Endothelial cell of umbilical vein (primary cell): ENCODE measurements around the gene TENT4B. TPM values are rescaled to one million over a fixed set of nuclear protein-coding genes. Genes with fewer than 3 reads are reported as not detected.

Source experiments
- BruUV-seq: library from RNA; stranded (reverse); fragments of 400-500 nt; replicated peaks from 2 replicates; lab custom pipeline; 2021; lab: Mats Ljungman, UMichigan
- CTCF ChIA-PET: fragments of 300-600, 350-600 bp; sonication (Branson Sonifier 250); formaldehyde crosslinking; loops from one replicate; lab custom pipeline; 2021; ENCODE audit warnings: antibody characterized with exemption, inconsistent platforms; lab: Charles Lee
- POLR2A ChIA-PET: fragments of 300-600, 350-600 bp; sonication (Branson Sonifier 250); formaldehyde crosslinking; loops from one replicate; lab custom pipeline; 2021; ENCODE audit warnings: antibody characterized with exemption, inconsistent platforms; lab: Charles Lee
- DNase-seq: peaks from one replicate; pipeline ENCODE4 v3.0.0-alpha.2; 2011; ENCODE audit warnings: low read depth, low spot score
- FAIRE-seq: peaks from 2 replicates; lab custom pipeline; 2011; peaks lifted over from hg19 to GRCh38; lab: Jason Lieb, UNC
- H2AFZ ChIP-seq: 2 replicates; pipeline ENCODE4 v1.6.0; 2012; ENCODE audit warnings: low read depth, low read length, control low read depth, inconsistent platforms
- H3K27ac ChIP-seq: 2 replicates; pipeline ENCODE4 v1.5.1; 2011; ENCODE audit warnings: low read depth, mild to moderate bottlenecking, control low read depth, low read length, moderate library complexity; ENCODE audit not compliant: insufficient read depth
- H3K27me3 ChIP-seq, 2 experiments: 2 replicates each; pipeline versions ENCODE4 v1.6.0 to v1.6.1; 2011; ENCODE audit warnings: low read length in 2 of 2, mixed read lengths in 1 of 2; ENCODE audit not compliant: control insufficient read depth in 2 of 2, insufficient read depth in 2 of 2
- H3K36me3 ChIP-seq, 2 experiments: 2 replicates in 1 of 2; 3 replicates in 1 of 2; pipeline ENCODE4 v1.5.1; 2011; ENCODE audit warnings: low read length in 2 of 2, mild to moderate bottlenecking in 1 of 2, moderate library complexity in 1 of 2; ENCODE audit not compliant: control insufficient read depth in 2 of 2, insufficient read depth in 2 of 2; ENCODE audit errors: extremely low read depth in 1 of 2
- H3K4me1 ChIP-seq: 3 replicates; pipeline ENCODE4 v1.5.1; 2011; ENCODE audit warnings: mild to moderate bottlenecking, low read length; ENCODE audit not compliant: control insufficient read depth, insufficient read depth; ENCODE audit errors: extremely low read depth
- H3K4me2 ChIP-seq: 2 replicates; pipeline ENCODE4 v1.6.1; 2011; ENCODE audit warnings: low read length, control low read depth, mixed read lengths; ENCODE audit not compliant: insufficient read depth
- H3K4me3 ChIP-seq, 3 experiments: fragments of 200-600 bp in 1 of 3; sonication (generic), shearing (Covaris generic) in 1 of 3; replicated peaks in 1 of 3; 2 replicates each; pipeline ENCODE4 v1.5.1; 2011 to 2016; ENCODE audit warnings: control low read depth in 3 of 3, low read length in 3 of 3, mild to moderate bottlenecking in 2 of 3, inconsistent platforms in 1 of 3, low read depth in 1 of 3, moderate library complexity in 1 of 3; ENCODE audit not compliant: insufficient read depth in 1 of 3
- H3K79me2 ChIP-seq: 2 replicates; pipeline ENCODE4 v1.6.0; 2012; ENCODE audit warnings: low read length, inconsistent platforms; ENCODE audit not compliant: control insufficient read depth, insufficient read depth
- H3K9ac ChIP-seq: replicated peaks from 2 replicates; pipeline ENCODE3; 2011; ENCODE audit warnings: low read length, control low read depth; ENCODE audit not compliant: insufficient read depth; ENCODE audit errors: extremely low read depth
- H3K9me1 ChIP-seq: replicated peaks from 3 replicates; pipeline ENCODE4 v1.6.0; 2011; ENCODE audit warnings: mild to moderate bottlenecking, low read length; ENCODE audit not compliant: control insufficient read depth, insufficient read depth; ENCODE audit errors: extremely low read depth
- H3K9me3 ChIP-seq: replicated peaks from 2 replicates; pipeline ENCODE4 v1.5.1; 2012; ENCODE audit warnings: low read length, inconsistent platforms; ENCODE audit not compliant: control insufficient read depth, insufficient read depth
- H4K20me1 ChIP-seq: replicated peaks from 2 replicates; pipeline ENCODE3; 2011; ENCODE audit warnings: mild to moderate bottlenecking, low read length; ENCODE audit not compliant: control insufficient read depth, insufficient read depth; ENCODE audit errors: extremely low read depth
- GATA2 ChIP-seq: IDR thresholded peaks from 2 replicates; pipeline ENCODE4 v1.7.0; 2011; ENCODE audit warnings: low read depth, mild to moderate bottlenecking, moderate library complexity, mixed read lengths, low read length; ENCODE audit not compliant: insufficient read length, insufficient read depth
- JUN ChIP-seq: IDR thresholded peaks from 2 replicates; pipeline ENCODE4 v1.6.1; 2011; ENCODE audit warnings: borderline replicate concordance, low read depth; ENCODE audit not compliant: insufficient read length, insufficient read depth
- dilution Hi-C: fragments of 300-500 bp; cut with MboI; formaldehyde crosslinking; loops from one replicate; pipeline ENCODE4 v1.15.0; 2019; ENCODE audit warnings: low sequenced_read_pairs; ENCODE audit not compliant: extremely low pct_ligation_motif_present
- intact Hi-C: fragments of 100-400 bp; cut with micrococcal nuclease; formaldehyde crosslinking; loops from one replicate; pipeline ENCODE4 v1.10.0; 2022
- polyA plus RNA-seq, 4 experiments: library from polyadenylated mRNA; depleted of rRNA in 3 of 4; stranded (reverse) in 3 of 4; unstranded in 1 of 4; fragments of >200 nt; gene quantifications; 2 replicates each; pipeline versions ENCODE4 v1.2.1 to v1.2.3, GENCODE V29; 2011 to 2012; ENCODE audit warnings: missing spikeins in 1 of 4
- total RNA-seq: library from RNA; stranded (reverse); gene quantifications from 2 replicates; pipeline ENCODE4 v1.2.3, GENCODE V29; 2021
- TF ChIP-seq, protein P1 (sequence below): IDR thresholded peaks from 2 replicates; pipeline ENCODE4 v1.6.1; 2011; ENCODE audit not compliant: insufficient read depth, insufficient read length
- TF ChIP-seq, protein P2 (sequence below), 2 donors: IDR thresholded peaks; 1 replicate in 1 of 2; 2 replicates in 1 of 2; pipeline ENCODE4 v1.5.1; 2011; ENCODE audit warnings: low read length in 2 of 2, mild to moderate bottlenecking in 2 of 2, moderate library complexity in 2 of 2, control low read depth in 1 of 2, inconsistent platforms in 1 of 2, low read depth in 1 of 2; ENCODE audit not compliant: insufficient read depth in 1 of 2; ENCODE audit errors: extremely low read depth in 1 of 2

The TENT4B gene
- total and polyA plus RNA-seq, 2 donors (not counting 3 experiments of a cell fraction or from before 2014, with no cell fraction given), result 4.2 to 13.1 TPM

DNA sequence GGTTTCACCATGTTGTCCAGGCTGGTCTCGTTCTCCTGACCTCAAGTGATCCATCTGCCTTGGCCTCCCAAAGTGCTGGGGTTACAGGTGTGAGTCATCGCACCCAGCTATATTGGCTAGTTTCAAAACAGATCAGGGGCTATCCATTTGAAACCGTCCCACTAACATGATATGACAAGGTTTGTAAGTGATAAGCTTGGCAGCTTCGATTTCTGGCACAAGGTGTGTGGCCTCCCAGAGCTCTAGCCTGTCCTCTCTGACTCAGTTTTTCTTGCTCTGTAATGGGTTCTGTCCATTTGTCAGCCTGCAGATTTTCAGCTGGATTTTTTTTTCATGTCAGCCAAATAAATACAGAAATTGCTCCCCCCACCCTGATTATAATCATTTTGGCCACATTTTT, 31.8 kb upstream of the TENT4B start:
- dilution Hi-C loops (no loop called here), intact Hi-C loops (no loop called here)
- no peaks in the 10 kb centered on the region for H3K4me1 ChIP-seq
- H3K9me1 ChIP-seq, result no peaks in the 10 kb centered on the region
- TF ChIP-seq, protein P1, sequence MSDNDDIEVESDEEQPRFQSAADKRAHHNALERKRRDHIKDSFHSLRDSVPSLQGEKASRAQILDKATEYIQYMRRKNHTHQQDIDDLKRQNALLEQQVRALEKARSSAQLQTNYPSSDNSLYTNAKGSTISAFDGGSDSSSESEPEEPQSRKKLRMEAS, result no peak
- TF ChIP-seq GATA2 (no peak), JUN (no peak)
- TF ChIP-seq, protein P2, sequence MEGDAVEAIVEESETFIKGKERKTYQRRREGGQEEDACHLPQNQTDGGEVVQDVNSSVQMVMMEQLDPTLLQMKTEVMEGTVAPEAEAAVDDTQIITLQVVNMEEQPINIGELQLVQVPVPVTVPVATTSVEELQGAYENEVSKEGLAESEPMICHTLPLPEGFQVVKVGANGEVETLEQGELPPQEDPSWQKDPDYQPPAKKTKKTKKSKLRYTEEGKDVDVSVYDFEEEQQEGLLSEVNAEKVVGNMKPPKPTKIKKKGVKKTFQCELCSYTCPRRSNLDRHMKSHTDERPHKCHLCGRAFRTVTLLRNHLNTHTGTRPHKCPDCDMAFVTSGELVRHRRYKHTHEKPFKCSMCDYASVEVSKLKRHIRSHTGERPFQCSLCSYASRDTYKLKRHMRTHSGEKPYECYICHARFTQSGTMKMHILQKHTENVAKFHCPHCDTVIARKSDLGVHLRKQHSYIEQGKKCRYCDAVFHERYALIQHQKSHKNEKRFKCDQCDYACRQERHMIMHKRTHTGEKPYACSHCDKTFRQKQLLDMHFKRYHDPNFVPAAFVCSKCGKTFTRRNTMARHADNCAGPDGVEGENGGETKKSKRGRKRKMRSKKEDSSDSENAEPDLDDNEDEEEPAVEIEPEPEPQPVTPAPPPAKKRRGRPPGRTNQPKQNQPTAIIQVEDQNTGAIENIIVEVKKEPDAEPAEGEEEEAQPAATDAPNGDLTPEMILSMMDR (IDR thresholded peaks at IDR 0.05; ENCODE audit: extremely low read depth in 1 of 2, insufficient read depth in 1 of 2, low read depth in 1 of 2, low read length in 2 of 2), result no peak
- no TSS peak for BruUV-seq
- FAIRE-seq (no peak), DNase-seq (no peak)
- ChIA-PET CTCF (interaction anchor here (1.0 to 1.4 kb wide), 3 partner anchors 14 to 90 kb away, joined by 3 to 4 read pairs (median 3); no protein-coding TSS in a partner anchor), POLR2A (no interaction called here)
- H2AFZ ChIP-seq, result no peak overlapping the region
- H3K9ac ChIP-seq, result no peak overlapping the region
- H3K4me2 ChIP-seq, result no peak overlapping the region
- no peaks in the 10 kb centered on the region for H3K79me2 ChIP-seq
- H3K4me3 ChIP-seq, result no peak overlapping the region
- H3K36me3 ChIP-seq, result no peaks in the 10 kb centered on the region
- H4K20me1 ChIP-seq, result no peaks in the 10 kb centered on the region
- H3K27ac ChIP-seq, result no peak overlapping the region
- H3K9me3 ChIP-seq, result no peaks in the 10 kb centered on the region
- H3K27me3 ChIP-seq, result peaks cover 0 to 1% of the 10 kb centered on the region in 2 experiments
